WTC11 (cell line): Measurements from ENCODE around the gene CHAC1. TPM values are rescaled to one million over a fixed set of nuclear protein-coding genes. Genes with fewer than 3 reads are reported as not detected.

ENCODE experiments used
- CBFB ChIP-seq: sonication (generic); formaldehyde crosslinking; IDR thresholded peaks from 2 replicates; pipeline ENCODE4 v1.8.1; 2022; ENCODE audit warnings: mild to moderate bottlenecking, low read depth, missing genetic modification reagents
- ESRRA ChIP-seq: sonication (generic); formaldehyde crosslinking; IDR thresholded peaks from 2 replicates; pipeline ENCODE4 v1.8.1; 2022; ENCODE audit warnings: mild to moderate bottlenecking, missing genetic modification reagents, borderline replicate concordance
- ETV6 ChIP-seq: sonication (generic); formaldehyde crosslinking; IDR thresholded peaks from 2 replicates; pipeline ENCODE4 v1.8.1; 2022; ENCODE audit warnings: mild to moderate bottlenecking, missing genetic modification reagents
- HMGXB4 ChIP-seq: sonication (generic); formaldehyde crosslinking; IDR thresholded peaks from 2 replicates; pipeline ENCODE4 v1.8.1; 2023; ENCODE audit warnings: mild to moderate bottlenecking, moderate library complexity, missing genetic modification reagents
- JUN ChIP-seq: sonication (generic); formaldehyde crosslinking; IDR thresholded peaks from 2 replicates; pipeline ENCODE4 v1.8.0; 2023; ENCODE audit warnings: mild to moderate bottlenecking, missing genetic modification reagents
- OVOL2 ChIP-seq: fragments of 250-450 bp; sonication (Bioruptor Pico); IDR thresholded peaks from 2 replicates; pipeline ENCODE4 v1.9.0; 2021; ENCODE audit warnings: mild to moderate bottlenecking, borderline replicate concordance
- SMAD4 ChIP-seq: sonication (generic); formaldehyde crosslinking; IDR thresholded peaks from 2 replicates; pipeline ENCODE4 v1.8.0; 2022; ENCODE audit warnings: mild to moderate bottlenecking, missing genetic modification reagents
- SOX15 ChIP-seq: fragments of 250-450 bp; sonication (Bioruptor Pico); IDR thresholded peaks from 2 replicates; pipeline ENCODE4 v1.9.0; 2021; ENCODE audit warnings: mild to moderate bottlenecking
- ZBTB21 ChIP-seq: sonication (generic); formaldehyde crosslinking; IDR thresholded peaks from 2 replicates; pipeline ENCODE4 v1.8.1; 2023; ENCODE audit warnings: mild to moderate bottlenecking, missing genetic modification reagents, borderline replicate concordance
- ZNF263 ChIP-seq: sonication (generic); formaldehyde crosslinking; IDR thresholded peaks from 2 replicates; pipeline ENCODE4 v1.8.1; 2022; ENCODE audit warnings: low read depth, mild to moderate bottlenecking, moderate library complexity, missing genetic modification reagents
- ZNF532 ChIP-seq: fragments of 250-450 bp; sonication (Bioruptor Pico); IDR thresholded peaks from 2 replicates; pipeline ENCODE4 v1.9.0; 2021; ENCODE audit warnings: mild to moderate bottlenecking, borderline replicate concordance
- total RNA-seq: library from RNA; stranded (reverse); gene quantifications from 3 replicates; pipeline ENCODE4 v1.2.3, GENCODE V29; 2021
- TF ChIP-seq, protein P1 (sequence below): sonication (generic); formaldehyde crosslinking; IDR thresholded peaks from 2 replicates; pipeline ENCODE4 v1.8.0; 2022; ENCODE audit warnings: mild to moderate bottlenecking, missing genetic modification reagents
- TF ChIP-seq, protein P2 (sequence below): sonication (generic); formaldehyde crosslinking; IDR thresholded peaks from 2 replicates; pipeline ENCODE4 v1.8.1; 2022; ENCODE audit warnings: missing genetic modification reagents, borderline replicate concordance
- TF ChIP-seq, protein P3 (sequence below): sonication (generic); formaldehyde crosslinking; IDR thresholded peaks from 2 replicates; pipeline ENCODE4 v1.8.0; 2022; ENCODE audit warnings: mild to moderate bottlenecking, missing genetic modification reagents
- TF ChIP-seq, protein P4 (sequence below): fragments of 250-450 bp; sonication (Bioruptor Pico); IDR thresholded peaks from 2 replicates; pipeline ENCODE4 v1.9.0; 2021; ENCODE audit warnings: mild to moderate bottlenecking

CHAC1 gene
- total RNA-seq, 1 experiment from 2014 or later, result 31.0 TPM

DNA sequence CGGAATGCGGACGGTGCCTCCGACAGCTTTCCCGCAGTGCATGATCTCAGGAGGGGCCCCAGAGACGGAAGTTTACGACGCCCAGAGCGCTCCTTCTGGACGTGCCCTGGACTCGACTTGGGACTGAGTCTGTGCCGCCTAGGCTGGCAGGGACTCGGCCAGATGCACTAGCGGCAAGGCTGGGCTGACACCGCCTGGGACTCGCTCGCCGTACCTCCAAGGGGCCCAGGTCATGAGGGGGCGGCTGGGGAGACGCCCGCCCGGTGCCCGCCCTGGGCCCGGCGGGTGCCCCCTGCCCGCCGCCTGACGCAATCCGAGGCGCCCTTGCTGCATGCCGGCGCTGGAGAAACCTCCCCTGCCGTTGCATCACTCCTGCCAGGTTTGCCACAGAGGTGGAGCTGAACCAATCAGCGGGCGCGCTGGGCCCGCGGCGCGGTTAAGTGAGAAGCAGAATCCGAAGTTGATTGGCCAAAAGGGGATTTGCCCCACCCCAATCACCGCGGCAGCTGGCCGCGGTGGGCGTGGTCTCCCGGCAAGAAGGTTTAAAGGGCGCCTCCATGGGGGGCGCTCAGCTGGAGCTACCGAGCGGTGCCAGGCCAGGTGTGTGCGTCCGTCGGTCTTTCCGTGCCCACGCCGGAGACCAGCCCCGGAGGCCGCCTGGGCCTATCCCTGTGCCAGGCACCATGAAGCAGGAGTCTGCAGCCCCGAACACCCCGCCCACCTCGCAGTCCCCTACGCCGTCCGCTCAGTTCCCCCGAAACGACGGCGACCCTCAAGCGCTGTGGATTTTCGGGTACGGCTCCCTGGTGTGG is at the start of gene CHAC1 (continued):
- no peak for TF ChIP-seq ZNF532 (CRISPR knock-in tag)
- peak; percentile 61; the same call in 1 of the 2 replicates for TF ChIP-seq JUN (CRISPR knock-in tag)
- peak; percentile 29; the same call in 1 of the 2 replicates for TF ChIP-seq SMAD4 (CRISPR knock-in tag)
- TF ChIP-seq, protein P1, sequence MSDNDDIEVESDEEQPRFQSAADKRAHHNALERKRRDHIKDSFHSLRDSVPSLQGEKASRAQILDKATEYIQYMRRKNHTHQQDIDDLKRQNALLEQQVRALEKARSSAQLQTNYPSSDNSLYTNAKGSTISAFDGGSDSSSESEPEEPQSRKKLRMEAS (CRISPR knock-in tag), result peak; percentile 89
- TF ChIP-seq SOX15 (CRISPR knock-in tag), result no peak
- no peak for TF ChIP-seq CBFB (CRISPR knock-in tag)
- no peak; the same call in 1 of the 2 replicates for TF ChIP-seq ZNF263
- TF ChIP-seq, protein P2, sequence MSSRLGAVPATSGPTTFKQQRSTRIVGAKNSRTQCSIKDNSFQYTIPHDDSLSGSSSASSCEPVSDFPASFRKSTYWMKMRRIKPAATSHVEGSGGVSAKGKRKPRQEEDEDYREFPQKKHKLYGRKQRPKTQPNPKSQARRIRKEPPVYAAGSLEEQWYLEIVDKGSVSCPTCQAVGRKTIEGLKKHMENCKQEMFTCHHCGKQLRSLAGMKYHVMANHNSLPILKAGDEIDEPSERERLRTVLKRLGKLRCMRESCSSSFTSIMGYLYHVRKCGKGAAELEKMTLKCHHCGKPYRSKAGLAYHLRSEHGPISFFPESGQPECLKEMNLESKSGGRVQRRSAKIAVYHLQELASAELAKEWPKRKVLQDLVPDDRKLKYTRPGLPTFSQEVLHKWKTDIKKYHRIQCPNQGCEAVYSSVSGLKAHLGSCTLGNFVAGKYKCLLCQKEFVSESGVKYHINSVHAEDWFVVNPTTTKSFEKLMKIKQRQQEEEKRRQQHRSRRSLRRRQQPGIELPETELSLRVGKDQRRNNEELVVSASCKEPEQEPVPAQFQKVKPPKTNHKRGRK (CRISPR knock-in tag), result no peak
- TF ChIP-seq, protein P3, sequence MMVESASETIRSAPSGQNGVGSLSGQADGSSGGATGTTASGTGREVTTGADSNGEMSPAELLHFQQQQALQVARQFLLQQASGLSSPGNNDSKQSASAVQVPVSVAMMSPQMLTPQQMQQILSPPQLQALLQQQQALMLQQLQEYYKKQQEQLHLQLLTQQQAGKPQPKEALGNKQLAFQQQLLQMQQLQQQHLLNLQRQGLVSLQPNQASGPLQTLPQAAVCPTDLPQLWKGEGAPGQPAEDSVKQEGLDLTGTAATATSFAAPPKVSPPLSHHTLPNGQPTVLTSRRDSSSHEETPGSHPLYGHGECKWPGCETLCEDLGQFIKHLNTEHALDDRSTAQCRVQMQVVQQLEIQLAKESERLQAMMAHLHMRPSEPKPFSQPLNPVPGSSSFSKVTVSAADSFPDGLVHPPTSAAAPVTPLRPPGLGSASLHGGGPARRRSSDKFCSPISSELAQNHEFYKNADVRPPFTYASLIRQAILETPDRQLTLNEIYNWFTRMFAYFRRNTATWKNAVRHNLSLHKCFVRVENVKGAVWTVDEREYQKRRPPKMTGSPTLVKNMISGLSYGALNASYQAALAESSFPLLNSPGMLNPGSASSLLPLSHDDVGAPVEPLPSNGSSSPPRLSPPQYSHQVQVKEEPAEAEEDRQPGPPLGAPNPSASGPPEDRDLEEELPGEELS (CRISPR knock-in tag), result peak; percentile 14; the same call in 1 of the 2 replicates
- no peak for TF ChIP-seq OVOL2 (CRISPR knock-in tag)
- TF ChIP-seq ETV6 (CRISPR knock-in tag), result peak; percentile 52
- TF ChIP-seq ZBTB21 (CRISPR knock-in tag), result no peak
- TF ChIP-seq, protein P4, sequence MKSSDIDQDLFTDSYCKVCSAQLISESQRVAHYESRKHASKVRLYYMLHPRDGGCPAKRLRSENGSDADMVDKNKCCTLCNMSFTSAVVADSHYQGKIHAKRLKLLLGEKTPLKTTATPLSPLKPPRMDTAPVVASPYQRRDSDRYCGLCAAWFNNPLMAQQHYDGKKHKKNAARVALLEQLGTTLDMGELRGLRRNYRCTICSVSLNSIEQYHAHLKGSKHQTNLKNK (CRISPR knock-in tag), result no peak
- no peak for TF ChIP-seq ESRRA (CRISPR knock-in tag)
- TF ChIP-seq HMGXB4, result peak; percentile 46; the same call in 1 of the 2 replicates
